Measurements from ENCODE around the gene KRT81.
"Not testable (repeated sequence)": the region's sequence is repeated elsewhere in the genome, so short reads cannot be mapped to it uniquely, and the experiment has no call there.

DNA sequence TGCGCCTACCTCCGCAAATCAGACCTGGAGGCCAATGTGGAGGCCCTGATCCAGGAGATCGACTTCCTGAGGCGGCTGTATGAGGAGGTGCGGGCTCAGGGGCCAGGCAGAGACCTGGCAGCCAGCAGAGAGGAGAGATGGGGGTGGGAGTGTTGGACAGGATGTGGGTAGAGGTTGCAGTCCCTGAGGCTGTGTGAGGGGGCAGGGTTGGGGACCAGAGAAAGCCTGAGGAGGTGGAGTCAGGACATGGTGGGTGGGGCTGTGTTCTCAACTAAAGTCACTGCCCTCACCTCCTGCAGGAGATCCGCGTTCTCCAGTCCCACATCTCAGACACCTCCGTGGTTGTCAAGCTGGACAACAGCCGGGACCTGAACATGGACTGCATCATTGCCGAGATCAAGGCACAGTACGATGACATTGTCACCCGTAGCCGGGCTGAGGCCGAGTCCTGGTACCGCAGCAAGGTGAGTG is 13.6 kb upstream of the KRT81 start:
- not testable (repeated sequence) for TF ChIP-seq BHLHE40 (IDR thresholded peaks at IDR 0.05; ENCODE audit: borderline replicate concordance); ELF4 (IDR thresholded peaks at IDR 0.05); ZNF384 (IDR thresholded peaks at IDR 0.05); SP1 (IDR thresholded peaks at IDR 0.05); SUZ12 (IDR thresholded peaks at IDR 0.05); CTBP1 (IDR thresholded peaks at IDR 0.05; ENCODE audit: borderline replicate concordance); FOXK2 (IDR thresholded peaks at IDR 0.05); HDGF (IDR thresholded peaks at IDR 0.05; ENCODE audit: borderline replicate concordance); FOXM1 (IDR thresholded peaks at IDR 0.05; ENCODE audit: borderline replicate concordance); FOXA1 (IDR thresholded peaks at IDR 0.05)
- TF ChIP-seq, protein P1, sequence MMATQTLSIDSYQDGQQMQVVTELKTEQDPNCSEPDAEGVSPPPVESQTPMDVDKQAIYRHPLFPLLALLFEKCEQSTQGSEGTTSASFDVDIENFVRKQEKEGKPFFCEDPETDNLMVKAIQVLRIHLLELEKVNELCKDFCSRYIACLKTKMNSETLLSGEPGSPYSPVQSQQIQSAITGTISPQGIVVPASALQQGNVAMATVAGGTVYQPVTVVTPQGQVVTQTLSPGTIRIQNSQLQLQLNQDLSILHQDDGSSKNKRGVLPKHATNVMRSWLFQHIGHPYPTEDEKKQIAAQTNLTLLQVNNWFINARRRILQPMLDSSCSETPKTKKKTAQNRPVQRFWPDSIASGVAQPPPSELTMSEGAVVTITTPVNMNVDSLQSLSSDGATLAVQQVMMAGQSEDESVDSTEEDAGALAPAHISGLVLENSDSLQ (IDR thresholded peaks at IDR 0.05) = not testable (repeated sequence)

All from HEK293T (cell line).